Spinal cord (tissue), 10 donors: ENCODE results near the gene ALKBH4. TPM values are rescaled to one million over a fixed set of nuclear protein-coding genes. Genes with fewer than 3 reads are reported as not detected.

Source experiments
- DNase-seq, 6 donors: peaks; one replicate each; pipeline versions ENCODE4 v3.0.0 to v3.0.0-alpha.2; 2013 to 2015; ENCODE audit warnings: low spot score in 6 of 6, low read depth in 4 of 6
- H3K27ac ChIP-seq: one replicate; pipeline ENCODE4 v1.5.1; 2013; ENCODE audit warnings: low read depth, low read length, control low read depth
- H3K27me3 ChIP-seq: one replicate; pipeline ENCODE4 v1.6.1; 2013; ENCODE audit warnings: low read length; ENCODE audit not compliant: control insufficient read depth, insufficient read depth
- H3K36me3 ChIP-seq: one replicate; pipeline ENCODE4 v1.6.1; 2013; ENCODE audit warnings: low read length; ENCODE audit not compliant: control insufficient read depth, insufficient read depth
- H3K4me1 ChIP-seq: one replicate; pipeline ENCODE4 v1.6.1; 2013; ENCODE audit warnings: low read length; ENCODE audit not compliant: control insufficient read depth, insufficient read depth
- H3K4me3 ChIP-seq: one replicate; pipeline ENCODE4 v1.5.1; 2013; ENCODE audit warnings: low read depth, low read length, control low read depth
- H3K9me3 ChIP-seq: one replicate; pipeline ENCODE4 v1.6.1; 2013; ENCODE audit warnings: low read length; ENCODE audit not compliant: control insufficient read depth, insufficient read depth
- WGBS: methylation state at CpG from one replicate; pipeline ENCODE4 v1.1.5; 2013; ENCODE audit warnings: missing lambda C conversion rate; ENCODE audit not compliant: insufficient coverage; 5-methylcytosine and 5-hydroxymethylcytosine counted together
- polyA plus RNA-seq, 2 donors: library from polyadenylated mRNA; unstranded; fragments of 120-200 nt; gene quantifications; one replicate each; pipeline ENCODE4 v1.2.1, GENCODE V29; 2013; ENCODE audit not compliant: insufficient read length in 2 of 2
- total RNA-seq, 2 donors: library from RNA; depleted of rRNA in 1 of 2; stranded (reverse); fragments of 120-200 nt in 1 of 2; fragments of >200 nt in 1 of 2; gene quantifications; one replicate each; pipeline versions ENCODE4 v1.2.3 to v1.2.4, GENCODE V29; 2013 to 2014
- donor health status: healthy.

Gene ALKBH4
- total and polyA plus RNA-seq, 4 donors = 9.6 to 20.5 (median 18.7) TPM

GRCh38 chr7:102446387-102447156, 18.1 kb downstream of the ALKBH4 start:
- peaks cover 4% of the 10 kb centered on the region for H3K4me1 ChIP-seq
- DNase-seq = no peak
- H3K9me3 ChIP-seq = no peaks in the 10 kb centered on the region
- H3K27ac ChIP-seq = no peak overlapping the region
- H3K27me3 ChIP-seq = no peaks in the 10 kb centered on the region
- H3K36me3 ChIP-seq = peaks cover 78% of the 10 kb centered on the region
- no peak overlapping the region for H3K4me3 ChIP-seq
- WGBS = 94% methylated on average over 39 of the region's 41 CpGs

DNA sequence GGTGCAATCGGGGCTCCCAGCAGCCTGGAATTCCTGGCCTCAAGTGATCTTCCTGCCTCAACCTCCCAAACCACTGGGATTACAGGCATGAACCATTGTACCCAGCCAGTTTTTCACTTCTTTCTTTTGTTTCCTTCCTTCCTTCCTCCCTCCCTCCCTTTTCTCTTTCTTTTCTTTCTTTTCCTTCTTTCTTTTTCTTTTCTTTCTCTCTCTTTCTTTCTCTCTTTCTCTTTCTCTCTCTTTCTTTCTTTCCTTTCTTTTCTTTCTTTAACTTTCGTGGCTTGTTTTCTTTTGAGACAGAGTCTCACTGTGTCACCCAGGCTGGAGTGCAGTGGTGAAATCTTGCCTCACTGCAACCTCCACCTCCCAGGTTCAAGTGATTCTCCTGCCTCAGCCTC, 19.0 kb downstream of the ALKBH4 start:
- Histone ChIP-seq H3K4me1 (no peaks in the 10 kb centered on the region), H3K36me3 (peaks cover 78% of the 10 kb centered on the region), H3K4me3 (no peak overlapping the region), H3K27me3 (no peaks in the 10 kb centered on the region), H3K27ac (no peak overlapping the region), H3K9me3 (no peaks in the 10 kb centered on the region)
- WGBS = 100% methylated on average over 1 of the region's 2 CpGs
- no peak for DNase-seq

GRCh38 chr7:102444961-102445673, 19.5 kb downstream of the ALKBH4 start:
- Histone ChIP-seq H3K27me3 (no peaks in the 10 kb centered on the region), H3K9me3 (no peaks in the 10 kb centered on the region), H3K4me1 (peaks cover 4% of the 10 kb centered on the region), H3K27ac (no peak overlapping the region), H3K4me3 (no peak overlapping the region), H3K36me3 (peaks cover 77% of the 10 kb centered on the region)
- 96% methylated on average over 15 of the region's 17 CpGs for WGBS
- no peak for DNase-seq

DNA sequence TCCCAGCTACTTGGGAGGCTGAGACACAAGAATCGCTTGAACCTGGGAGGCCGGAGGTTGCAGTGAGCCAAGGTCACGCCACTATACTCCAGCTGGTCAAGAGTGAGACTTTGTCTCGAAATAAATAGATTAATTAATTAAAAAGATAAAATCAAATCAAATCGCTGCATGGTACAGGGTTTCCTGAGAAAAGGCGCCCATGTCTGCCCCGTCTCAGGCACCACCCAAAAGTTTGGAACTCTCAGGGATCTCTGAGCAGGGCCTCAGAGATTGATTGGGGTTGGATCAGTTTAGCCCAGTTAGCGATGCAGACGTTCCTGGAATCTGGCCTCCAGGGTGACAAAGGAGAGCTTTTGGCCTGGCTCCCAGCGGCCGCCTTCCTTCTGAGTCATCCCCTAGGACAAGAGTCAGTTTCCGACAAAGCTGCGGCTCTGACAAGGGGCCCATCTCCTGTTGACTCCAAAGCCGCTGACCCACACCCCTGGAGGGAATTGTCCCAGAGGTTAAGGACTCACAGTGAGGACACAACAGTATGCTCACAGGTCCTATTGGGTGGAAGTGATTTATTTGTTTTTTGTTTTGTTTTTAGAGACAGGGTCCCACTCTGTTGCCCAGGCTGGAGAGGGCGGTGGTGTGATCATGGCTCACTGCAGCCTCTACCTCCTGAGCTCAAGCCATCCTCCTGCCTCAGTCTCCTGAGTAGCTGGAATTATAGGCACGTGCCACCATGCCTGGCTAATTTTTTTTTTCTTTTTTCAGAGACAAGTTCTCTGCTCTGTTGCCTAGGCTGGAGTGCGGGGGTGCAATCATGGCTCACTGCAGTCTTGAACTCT, 24.5 kb downstream of the ALKBH4 start:
- peak in 2 of 6 donors; percentile 37 to 54 for DNase-seq
- H3K36me3 ChIP-seq = peaks cover 75% of the 10 kb centered on the region
- peaks cover 20% of the 10 kb centered on the region for H3K4me1 ChIP-seq
- WGBS = 60% methylated on average over 12 of the region's 17 CpGs
- no peaks in the 10 kb centered on the region for H3K27me3 ChIP-seq
- no peaks in the 10 kb centered on the region for H3K9me3 ChIP-seq
- no peak overlapping the region for H3K4me3 ChIP-seq
- H3K27ac ChIP-seq = no peak overlapping the region

DNA sequence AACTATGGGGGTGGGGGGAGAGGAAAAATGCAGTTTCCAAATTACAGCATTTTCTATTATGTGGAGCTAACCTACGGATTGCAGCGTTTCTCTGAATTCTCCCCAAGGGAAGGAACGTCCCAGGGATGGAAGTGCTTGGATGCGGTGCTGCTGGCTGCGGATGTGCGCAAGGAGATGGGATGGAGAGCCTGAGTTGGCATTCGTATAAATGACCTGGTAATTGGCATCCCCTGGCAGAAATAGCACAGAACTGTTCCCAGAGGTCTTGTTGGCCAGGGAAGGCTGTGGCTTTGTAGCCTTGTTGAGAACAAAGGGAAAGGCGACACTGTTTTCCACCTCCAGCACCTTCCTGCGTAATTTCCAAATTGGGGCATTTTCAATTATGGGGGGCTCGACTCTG, 28.5 kb downstream of the ALKBH4 start:
- H3K27me3 ChIP-seq = no peaks in the 10 kb centered on the region
- peaks cover 52% of the 10 kb centered on the region for H3K4me1 ChIP-seq
- WGBS = 78% methylated on average over 9 of the region's 10 CpGs
- no peak overlapping the region for H3K4me3 ChIP-seq
- no peaks in the 10 kb centered on the region for H3K9me3 ChIP-seq
- no peak overlapping the region for H3K27ac ChIP-seq
- DNase-seq = peak in 1 of 6 donors; percentile 60
- peaks cover 42% of the 10 kb centered on the region for H3K36me3 ChIP-seq

DNA sequence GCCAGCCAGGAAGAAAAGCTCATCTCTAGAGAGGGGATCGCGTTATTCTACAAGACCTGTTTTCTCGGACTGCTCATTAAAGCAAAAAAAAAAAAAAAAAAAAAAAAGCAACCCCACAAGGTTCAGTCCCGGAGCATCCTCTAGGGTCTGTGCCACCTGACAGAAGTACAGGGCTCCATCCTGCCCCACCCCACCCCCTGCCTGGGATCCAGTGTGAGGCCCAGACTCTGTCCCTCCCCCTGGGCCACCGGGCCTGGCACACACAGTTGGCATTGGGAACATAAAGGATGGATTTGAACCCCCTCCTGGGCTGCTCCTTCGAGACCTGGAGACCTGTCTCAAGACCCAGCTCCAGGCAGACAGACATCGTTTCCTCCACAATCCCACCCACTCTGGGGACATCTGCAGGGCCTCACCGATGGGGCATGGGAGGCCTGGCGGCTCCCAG, 30.6 kb downstream of the ALKBH4 start:
- no peaks in the 10 kb centered on the region for H3K27me3 ChIP-seq
- H3K4me1 ChIP-seq = peaks cover 43% of the 10 kb centered on the region
- 48% methylated on average over 4 of the region's 9 CpGs for WGBS
- peaks cover 38% of the 10 kb centered on the region for H3K36me3 ChIP-seq
- no peaks in the 10 kb centered on the region for H3K9me3 ChIP-seq
- DNase-seq = no peak
- peak overlapping the region; percentile 78 for H3K4me3 ChIP-seq
- H3K27ac ChIP-seq = peak overlapping the region; percentile 47

DNA sequence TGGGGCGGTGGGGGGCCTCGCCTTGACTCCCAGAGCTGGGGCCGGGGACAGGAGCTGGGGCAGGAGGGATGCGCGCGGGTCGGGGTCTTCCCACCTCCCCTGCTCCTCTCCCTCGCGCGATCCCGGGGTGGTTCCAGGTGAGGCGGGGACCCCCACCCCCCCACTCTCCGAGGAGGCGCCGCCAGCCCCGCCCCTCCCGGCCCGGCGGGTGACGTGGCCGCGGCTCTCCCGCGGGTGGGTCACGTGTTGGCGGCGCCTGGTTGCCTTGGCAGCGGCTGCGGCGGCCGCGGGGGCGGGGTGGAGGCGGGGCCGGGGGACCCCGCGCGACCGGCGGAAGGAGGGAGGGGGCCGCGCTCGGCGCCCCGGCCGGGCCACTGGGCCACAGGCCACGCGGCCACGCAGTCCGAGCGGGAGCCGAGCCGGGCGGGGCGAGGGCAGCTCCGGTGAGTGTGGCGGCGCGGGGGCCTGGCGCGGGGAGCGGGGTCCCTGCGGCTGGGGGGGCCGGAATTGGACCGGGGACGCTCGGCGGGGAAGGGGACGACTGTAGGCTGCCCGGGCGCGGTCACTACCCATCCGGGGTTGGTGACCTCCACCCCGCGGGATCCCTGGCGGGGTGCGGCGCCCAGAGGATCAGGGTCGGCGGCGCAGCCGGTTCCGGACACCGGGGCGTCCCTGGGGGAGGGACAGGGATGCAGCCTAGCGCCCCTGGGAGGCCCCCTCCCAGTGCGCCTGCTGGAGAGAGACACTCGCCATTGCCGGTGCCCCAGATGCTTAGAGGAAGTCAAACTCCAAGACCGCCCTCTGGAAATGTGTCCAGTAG, 31.2 kb downstream of the ALKBH4 start, which contains the start of gene ORAI2:
ORAI2 (plus strand) TSS at position 357 of the 820 bp plus-strand sequence. CDS start 5,382 bp downstream, outside the sequence.
- H3K36me3 ChIP-seq = peaks cover 33% of the 10 kb centered on the region
- H3K9me3 ChIP-seq = no peaks in the 10 kb centered on the region
- no peaks in the 10 kb centered on the region for H3K27me3 ChIP-seq
- WGBS = under 1% methylated on average over 79 of the region's 90 CpGs
- H3K4me3 ChIP-seq = peak within 1 kb of the TSS; percentile 78
- peak in 5 of 6 donors; percentile 61 to 94 (median 75) for DNase-seq
- H3K27ac ChIP-seq = peak within 1 kb of the TSS; percentile 47
- peaks cover 43% of the 10 kb centered on the region for H3K4me1 ChIP-seq

DNA sequence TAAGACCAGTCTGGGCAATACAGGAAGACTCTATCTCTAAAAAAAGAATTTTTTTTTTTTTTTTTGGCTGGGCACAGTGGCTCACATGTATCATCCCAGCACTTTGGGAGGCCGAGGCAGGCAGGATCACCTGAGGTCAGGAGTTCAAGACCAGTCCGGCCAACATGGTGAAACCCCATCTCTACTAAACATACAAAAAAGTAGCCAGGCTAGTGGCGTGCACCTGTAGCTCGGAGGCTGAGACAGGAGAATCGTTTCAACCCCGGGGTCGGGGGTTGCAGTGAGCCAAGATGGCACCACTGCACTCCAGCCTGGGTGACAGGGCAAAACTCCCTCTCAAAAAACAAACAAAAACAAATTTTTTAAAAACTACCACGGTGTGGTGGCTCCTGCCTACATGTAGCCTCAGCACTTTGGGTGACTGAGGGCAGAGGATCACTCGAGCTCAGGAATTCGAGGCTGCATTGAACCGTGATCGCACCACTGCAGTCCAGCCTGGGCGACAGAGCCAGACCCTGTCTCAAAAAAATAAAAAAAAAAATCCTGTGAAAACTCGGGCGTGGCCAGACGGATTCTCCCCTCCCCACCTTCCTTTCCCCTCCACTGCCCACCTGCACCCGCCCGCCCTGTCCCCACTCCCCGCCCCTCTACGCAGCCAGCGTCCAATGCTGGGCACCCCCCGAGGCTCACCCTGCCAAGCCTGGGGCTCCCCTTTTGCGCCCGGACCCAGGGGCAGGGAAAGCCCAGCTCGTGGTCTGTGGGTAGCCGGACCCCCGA, 32.0 kb downstream of the ALKBH4 start:
- DNase-seq = peak in 2 of 6 donors; percentile 29 to 67
- 12% methylated on average over 22 of the region's 27 CpGs for WGBS
- Histone ChIP-seq H3K4me3 (peak overlapping the region; percentile 55), H3K27me3 (no peaks in the 10 kb centered on the region), H3K4me1 (peaks cover 43% of the 10 kb centered on the region), H3K9me3 (no peaks in the 10 kb centered on the region), H3K27ac (peak overlapping the region; percentile 40), H3K36me3 (peaks cover 27% of the 10 kb centered on the region)
